Measurements from ENCODE around the gene ZNF740. TPM values are rescaled to one million over a fixed set of nuclear protein-coding genes. Genes with fewer than 3 reads are reported as not detected.

ZNF740 gene
- total and polyA plus RNA-seq, 2 of the 8 experiments (the other 6 are each of a cell fraction or from before 2014, with no cell fraction given): 8.2 to 40.0 TPM

DNA sequence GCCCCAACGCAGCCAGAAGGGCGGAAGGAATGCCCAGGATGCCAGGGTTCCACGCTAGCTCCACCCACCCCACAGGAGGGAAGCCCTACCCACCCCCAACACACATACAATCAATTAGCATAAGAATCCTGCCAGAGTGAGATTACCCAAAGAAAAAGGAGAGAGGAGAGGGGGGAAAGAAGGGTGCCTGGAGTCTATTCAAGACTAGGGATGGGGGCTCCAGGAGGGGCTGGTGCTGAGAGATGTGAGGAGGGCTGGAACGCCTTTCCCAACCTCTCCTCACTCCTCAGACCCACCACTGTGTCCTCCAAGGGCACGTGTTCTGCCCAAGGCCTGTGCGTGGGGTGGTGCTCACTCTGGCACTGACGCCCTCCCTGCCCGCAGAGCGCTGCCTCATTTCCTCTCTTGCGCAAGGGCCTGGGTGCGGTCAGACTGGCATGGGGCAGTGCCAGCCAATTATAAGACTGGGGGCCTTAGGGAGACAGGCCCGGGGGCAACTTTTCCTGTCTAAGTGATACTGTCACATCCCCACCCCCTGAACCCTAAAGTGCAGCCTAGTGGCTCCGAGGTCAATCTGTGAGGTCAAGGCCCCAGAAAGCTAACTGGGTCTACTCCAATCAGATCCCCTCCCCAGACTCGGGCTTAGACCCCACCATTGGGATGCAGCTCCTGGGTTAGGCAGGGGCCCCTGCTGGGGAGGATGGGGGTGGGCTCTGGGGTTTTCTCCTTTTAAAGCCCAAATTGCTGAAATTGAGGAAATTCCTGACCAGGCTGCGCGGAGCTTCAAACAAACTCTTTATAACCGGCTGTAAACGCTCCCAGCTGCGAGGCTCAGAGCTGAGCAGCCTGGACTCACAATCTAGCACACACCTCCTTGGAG, 36.8 kb downstream of the ZNF740 start (continued):
- TF ChIP-seq, protein P1, sequence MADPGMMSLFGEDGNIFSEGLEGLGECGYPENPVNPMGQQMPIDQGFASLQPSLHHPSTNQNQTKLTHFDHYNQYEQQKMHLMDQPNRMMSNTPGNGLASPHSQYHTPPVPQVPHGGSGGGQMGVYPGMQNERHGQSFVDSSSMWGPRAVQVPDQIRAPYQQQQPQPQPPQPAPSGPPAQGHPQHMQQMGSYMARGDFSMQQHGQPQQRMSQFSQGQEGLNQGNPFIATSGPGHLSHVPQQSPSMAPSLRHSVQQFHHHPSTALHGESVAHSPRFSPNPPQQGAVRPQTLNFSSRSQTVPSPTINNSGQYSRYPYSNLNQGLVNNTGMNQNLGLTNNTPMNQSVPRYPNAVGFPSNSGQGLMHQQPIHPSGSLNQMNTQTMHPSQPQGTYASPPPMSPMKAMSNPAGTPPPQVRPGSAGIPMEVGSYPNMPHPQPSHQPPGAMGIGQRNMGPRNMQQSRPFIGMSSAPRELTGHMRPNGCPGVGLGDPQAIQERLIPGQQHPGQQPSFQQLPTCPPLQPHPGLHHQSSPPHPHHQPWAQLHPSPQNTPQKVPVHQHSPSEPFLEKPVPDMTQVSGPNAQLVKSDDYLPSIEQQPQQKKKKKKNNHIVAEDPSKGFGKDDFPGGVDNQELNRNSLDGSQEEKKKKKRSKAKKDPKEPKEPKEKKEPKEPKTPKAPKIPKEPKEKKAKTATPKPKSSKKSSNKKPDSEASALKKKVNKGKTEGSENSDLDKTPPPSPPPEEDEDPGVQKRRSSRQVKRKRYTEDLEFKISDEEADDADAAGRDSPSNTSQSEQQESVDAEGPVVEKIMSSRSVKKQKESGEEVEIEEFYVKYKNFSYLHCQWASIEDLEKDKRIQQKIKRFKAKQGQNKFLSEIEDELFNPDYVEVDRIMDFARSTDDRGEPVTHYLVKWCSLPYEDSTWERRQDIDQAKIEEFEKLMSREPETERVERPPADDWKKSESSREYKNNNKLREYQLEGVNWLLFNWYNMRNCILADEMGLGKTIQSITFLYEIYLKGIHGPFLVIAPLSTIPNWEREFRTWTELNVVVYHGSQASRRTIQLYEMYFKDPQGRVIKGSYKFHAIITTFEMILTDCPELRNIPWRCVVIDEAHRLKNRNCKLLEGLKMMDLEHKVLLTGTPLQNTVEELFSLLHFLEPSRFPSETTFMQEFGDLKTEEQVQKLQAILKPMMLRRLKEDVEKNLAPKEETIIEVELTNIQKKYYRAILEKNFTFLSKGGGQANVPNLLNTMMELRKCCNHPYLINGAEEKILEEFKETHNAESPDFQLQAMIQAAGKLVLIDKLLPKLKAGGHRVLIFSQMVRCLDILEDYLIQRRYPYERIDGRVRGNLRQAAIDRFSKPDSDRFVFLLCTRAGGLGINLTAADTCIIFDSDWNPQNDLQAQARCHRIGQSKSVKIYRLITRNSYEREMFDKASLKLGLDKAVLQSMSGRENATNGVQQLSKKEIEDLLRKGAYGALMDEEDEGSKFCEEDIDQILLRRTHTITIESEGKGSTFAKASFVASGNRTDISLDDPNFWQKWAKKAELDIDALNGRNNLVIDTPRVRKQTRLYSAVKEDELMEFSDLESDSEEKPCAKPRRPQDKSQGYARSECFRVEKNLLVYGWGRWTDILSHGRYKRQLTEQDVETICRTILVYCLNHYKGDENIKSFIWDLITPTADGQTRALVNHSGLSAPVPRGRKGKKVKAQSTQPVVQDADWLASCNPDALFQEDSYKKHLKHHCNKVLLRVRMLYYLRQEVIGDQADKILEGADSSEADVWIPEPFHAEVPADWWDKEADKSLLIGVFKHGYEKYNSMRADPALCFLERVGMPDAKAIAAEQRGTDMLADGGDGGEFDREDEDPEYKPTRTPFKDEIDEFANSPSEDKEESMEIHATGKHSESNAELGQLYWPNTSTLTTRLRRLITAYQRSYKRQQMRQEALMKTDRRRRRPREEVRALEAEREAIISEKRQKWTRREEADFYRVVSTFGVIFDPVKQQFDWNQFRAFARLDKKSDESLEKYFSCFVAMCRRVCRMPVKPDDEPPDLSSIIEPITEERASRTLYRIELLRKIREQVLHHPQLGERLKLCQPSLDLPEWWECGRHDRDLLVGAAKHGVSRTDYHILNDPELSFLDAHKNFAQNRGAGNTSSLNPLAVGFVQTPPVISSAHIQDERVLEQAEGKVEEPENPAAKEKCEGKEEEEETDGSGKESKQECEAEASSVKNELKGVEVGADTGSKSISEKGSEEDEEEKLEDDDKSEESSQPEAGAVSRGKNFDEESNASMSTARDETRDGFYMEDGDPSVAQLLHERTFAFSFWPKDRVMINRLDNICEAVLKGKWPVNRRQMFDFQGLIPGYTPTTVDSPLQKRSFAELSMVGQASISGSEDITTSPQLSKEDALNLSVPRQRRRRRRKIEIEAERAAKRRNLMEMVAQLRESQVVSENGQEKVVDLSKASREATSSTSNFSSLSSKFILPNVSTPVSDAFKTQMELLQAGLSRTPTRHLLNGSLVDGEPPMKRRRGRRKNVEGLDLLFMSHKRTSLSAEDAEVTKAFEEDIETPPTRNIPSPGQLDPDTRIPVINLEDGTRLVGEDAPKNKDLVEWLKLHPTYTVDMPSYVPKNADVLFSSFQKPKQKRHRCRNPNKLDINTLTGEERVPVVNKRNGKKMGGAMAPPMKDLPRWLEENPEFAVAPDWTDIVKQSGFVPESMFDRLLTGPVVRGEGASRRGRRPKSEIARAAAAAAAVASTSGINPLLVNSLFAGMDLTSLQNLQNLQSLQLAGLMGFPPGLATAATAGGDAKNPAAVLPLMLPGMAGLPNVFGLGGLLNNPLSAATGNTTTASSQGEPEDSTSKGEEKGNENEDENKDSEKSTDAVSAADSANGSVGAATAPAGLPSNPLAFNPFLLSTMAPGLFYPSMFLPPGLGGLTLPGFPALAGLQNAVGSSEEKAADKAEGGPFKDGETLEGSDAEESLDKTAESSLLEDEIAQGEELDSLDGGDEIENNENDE (IDR thresholded peaks at IDR 0.05; ENCODE audit: insufficient replicate concordance, low read length): no peak
- TF ChIP-seq TBP (IDR thresholded peaks at IDR 0.05; ENCODE audit: low read depth, low read length) (peak; percentile 10; the same call in 1 of the 2 replicates), CBX5 (IDR thresholded peaks at IDR 0.05; ENCODE audit: low read depth, low read length) (no peak), CEBPB (IDR thresholded peaks at IDR 0.05; ENCODE audit: low read depth, low read length) (peak; percentile 96), PHF8 (conservative IDR thresholded peaks at IDR 0.05; ENCODE audit: low read depth, low read length) (0 out of 2 replicates have a peak, but pooled peaks have one; percentile 23), BACH1 (IDR thresholded peaks at IDR 0.05; ENCODE audit: low read length) (peak; percentile 1; the same call in 1 of the 2 replicates)
- TF ChIP-seq, protein P2, sequence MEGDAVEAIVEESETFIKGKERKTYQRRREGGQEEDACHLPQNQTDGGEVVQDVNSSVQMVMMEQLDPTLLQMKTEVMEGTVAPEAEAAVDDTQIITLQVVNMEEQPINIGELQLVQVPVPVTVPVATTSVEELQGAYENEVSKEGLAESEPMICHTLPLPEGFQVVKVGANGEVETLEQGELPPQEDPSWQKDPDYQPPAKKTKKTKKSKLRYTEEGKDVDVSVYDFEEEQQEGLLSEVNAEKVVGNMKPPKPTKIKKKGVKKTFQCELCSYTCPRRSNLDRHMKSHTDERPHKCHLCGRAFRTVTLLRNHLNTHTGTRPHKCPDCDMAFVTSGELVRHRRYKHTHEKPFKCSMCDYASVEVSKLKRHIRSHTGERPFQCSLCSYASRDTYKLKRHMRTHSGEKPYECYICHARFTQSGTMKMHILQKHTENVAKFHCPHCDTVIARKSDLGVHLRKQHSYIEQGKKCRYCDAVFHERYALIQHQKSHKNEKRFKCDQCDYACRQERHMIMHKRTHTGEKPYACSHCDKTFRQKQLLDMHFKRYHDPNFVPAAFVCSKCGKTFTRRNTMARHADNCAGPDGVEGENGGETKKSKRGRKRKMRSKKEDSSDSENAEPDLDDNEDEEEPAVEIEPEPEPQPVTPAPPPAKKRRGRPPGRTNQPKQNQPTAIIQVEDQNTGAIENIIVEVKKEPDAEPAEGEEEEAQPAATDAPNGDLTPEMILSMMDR (IDR thresholded peaks at IDR 0.05; ENCODE audit: control extremely low read depth in 1 of 3, insufficient read depth in 1 of 3, low read depth in 1 of 3, low read length in 3 of 3): no peak
